ENCODE data around the gene CUZD1.

The CUZD1 gene

DNA sequence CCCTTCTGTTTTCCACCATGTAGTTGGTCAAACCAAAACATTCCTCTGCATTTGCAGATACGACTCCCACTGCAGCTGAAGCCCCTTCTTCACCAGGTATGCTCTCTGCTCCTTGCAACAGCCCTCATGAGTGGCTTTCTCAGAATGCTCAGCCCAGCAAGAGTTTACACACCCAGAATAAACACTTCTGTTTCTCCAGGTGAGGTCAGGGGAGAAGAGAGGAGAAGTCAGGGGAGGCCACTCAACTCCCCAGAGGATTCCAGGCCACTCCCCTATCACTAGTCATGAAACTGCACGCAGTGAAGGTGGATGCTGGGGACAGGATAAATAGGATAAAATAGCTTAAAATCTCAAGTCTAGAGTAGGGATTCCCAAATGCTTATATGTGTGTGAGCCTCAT is 31.2 kb downstream of the CUZD1 start:
- no peak overlapping the region for H3K27ac ChIP-seq (ENCODE audit: low read length)
- no peak overlapping the region for H3K9ac ChIP-seq (ENCODE audit: low read length in 2 of 2)
- H3K4me3 ChIP-seq (ENCODE audit: low read length in 2 of 2), result no peak overlapping the region
- no peaks in the 10 kb centered on the region for H3K36me3 ChIP-seq (ENCODE audit: control insufficient read depth in 2 of 2, insufficient read depth in 2 of 2, low read length in 2 of 2)
- peaks cover 10 to 16% of the 10 kb centered on the region in 2 donors for H3K27me3 ChIP-seq (ENCODE audit: control insufficient read depth in 1 of 2, insufficient read depth in 2 of 2, low read length in 2 of 2)
- H3K9me3 ChIP-seq (ENCODE audit: control insufficient read depth in 2 of 2, low read length in 2 of 2), result peaks cover 0 to 2% of the 10 kb centered on the region in 2 donors
- no peaks in the 10 kb centered on the region for H3K4me1 ChIP-seq (ENCODE audit: control insufficient read depth, insufficient read depth, low read length)

DNA sequence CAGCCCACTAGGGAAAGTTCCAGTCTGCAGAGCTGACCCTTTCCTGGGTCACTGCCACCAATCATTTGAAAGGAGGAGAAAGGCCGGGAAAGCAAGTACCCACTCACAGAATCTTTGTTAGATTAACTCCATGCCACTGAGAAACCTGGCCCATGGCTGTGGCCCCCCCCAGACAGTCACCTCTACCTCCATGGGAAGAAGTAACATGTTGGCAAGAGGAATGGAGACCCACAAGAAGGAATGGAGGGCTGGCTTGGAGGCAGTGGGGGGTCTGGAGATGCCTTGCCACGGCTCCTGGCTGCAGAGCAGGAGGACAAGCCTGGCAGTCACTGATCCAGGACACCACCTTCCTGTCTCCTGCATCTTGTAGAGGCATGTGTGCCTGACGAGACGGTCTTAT is 32.9 kb downstream of the CUZD1 start:
- no peaks in the 10 kb centered on the region for H3K36me3 ChIP-seq (ENCODE audit: control insufficient read depth in 2 of 2, insufficient read depth in 2 of 2, low read length in 2 of 2)
- no peaks in the 10 kb centered on the region for H3K4me1 ChIP-seq (ENCODE audit: control insufficient read depth, insufficient read depth, low read length)
- H3K4me3 ChIP-seq (ENCODE audit: low read length in 2 of 2), result no peak overlapping the region
- no peak overlapping the region for H3K27ac ChIP-seq (ENCODE audit: low read length)
- H3K27me3 ChIP-seq (ENCODE audit: control insufficient read depth in 1 of 2, insufficient read depth in 2 of 2, low read length in 2 of 2), result peaks cover 3 to 7% of the 10 kb centered on the region in 2 donors
- H3K9me3 ChIP-seq (ENCODE audit: control insufficient read depth in 2 of 2, low read length in 2 of 2), result peaks cover 0 to 2% of the 10 kb centered on the region in 2 donors
- H3K9ac ChIP-seq (ENCODE audit: low read length in 2 of 2), result no peak overlapping the region

DNA sequence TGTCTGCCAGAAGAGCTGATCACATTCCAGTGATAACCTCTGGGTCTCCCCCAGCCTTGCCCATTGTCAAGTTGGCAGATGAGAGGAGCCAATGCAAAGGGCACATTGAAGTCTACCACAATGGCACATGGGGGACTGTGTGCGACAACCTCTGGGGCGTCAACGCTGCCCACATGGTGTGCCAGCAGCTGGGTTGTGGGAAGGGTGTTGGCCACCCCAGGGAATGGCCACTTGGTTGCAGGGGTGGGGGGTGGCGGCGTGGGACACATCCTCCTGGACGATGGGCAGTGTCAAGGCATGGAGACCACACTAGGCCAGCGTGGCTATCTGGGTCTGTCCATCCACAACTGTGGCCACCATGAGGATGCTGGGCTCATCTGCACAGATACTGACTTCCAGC is 43.4 kb downstream of the CUZD1 start:
- H3K27me3 ChIP-seq (ENCODE audit: control insufficient read depth in 1 of 2, insufficient read depth in 2 of 2, low read length in 2 of 2), result no peaks in the 10 kb centered on the region
- no peaks in the 10 kb centered on the region for H3K4me1 ChIP-seq (ENCODE audit: control insufficient read depth, insufficient read depth, low read length)
- H3K9me3 ChIP-seq (ENCODE audit: control insufficient read depth in 2 of 2, low read length in 2 of 2), result peaks cover 0 to 3% of the 10 kb centered on the region in 2 donors
- H3K9ac ChIP-seq (ENCODE audit: low read length in 2 of 2), result no peak overlapping the region
- H3K4me3 ChIP-seq (ENCODE audit: low read length in 2 of 2), result no peak overlapping the region
- no peak overlapping the region for H3K27ac ChIP-seq (ENCODE audit: low read length)
- H3K36me3 ChIP-seq (ENCODE audit: control insufficient read depth in 2 of 2, insufficient read depth in 2 of 2, low read length in 2 of 2), result no peaks in the 10 kb centered on the region

DNA sequence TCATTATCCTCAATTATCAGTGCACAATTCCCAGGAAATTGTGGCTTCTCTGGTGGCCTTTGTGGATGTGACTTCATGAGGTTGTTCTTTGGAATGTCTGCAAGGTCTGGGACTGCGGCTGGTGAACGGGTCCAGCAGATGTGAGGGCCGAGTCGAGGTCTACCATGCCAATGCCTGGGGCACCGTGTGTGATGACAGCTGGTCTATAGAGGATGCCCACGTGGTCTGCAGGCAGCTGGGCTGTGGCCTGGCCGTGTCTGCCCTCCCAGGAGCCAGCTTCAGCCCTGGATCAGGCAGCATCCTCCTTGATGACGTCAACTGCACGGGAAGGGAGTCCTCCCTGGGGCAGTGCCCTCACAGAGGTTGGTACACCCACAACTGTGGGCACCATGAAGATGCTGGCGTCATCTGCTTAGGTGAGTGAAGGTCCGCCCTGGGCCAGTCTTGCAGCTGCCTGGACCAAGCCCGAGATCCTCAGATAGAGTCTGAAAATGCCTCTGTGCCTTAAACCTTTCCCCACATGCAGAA is 46.9 kb downstream of the CUZD1 start:
- no peaks in the 10 kb centered on the region for H3K36me3 ChIP-seq (ENCODE audit: control insufficient read depth in 2 of 2, insufficient read depth in 2 of 2, low read length in 2 of 2)
- no peaks in the 10 kb centered on the region for H3K27me3 ChIP-seq (ENCODE audit: control insufficient read depth in 1 of 2, insufficient read depth in 2 of 2, low read length in 2 of 2)
- no peak overlapping the region for H3K4me3 ChIP-seq (ENCODE audit: low read length in 2 of 2)
- H3K4me1 ChIP-seq (ENCODE audit: control insufficient read depth, insufficient read depth, low read length), result no peaks in the 10 kb centered on the region
- no peak overlapping the region for H3K9ac ChIP-seq (ENCODE audit: low read length in 2 of 2)
- no peak overlapping the region for H3K27ac ChIP-seq (ENCODE audit: low read length)
- H3K9me3 ChIP-seq (ENCODE audit: control insufficient read depth in 2 of 2, low read length in 2 of 2), result peaks cover 0 to 3% of the 10 kb centered on the region in 2 donors

DNA sequence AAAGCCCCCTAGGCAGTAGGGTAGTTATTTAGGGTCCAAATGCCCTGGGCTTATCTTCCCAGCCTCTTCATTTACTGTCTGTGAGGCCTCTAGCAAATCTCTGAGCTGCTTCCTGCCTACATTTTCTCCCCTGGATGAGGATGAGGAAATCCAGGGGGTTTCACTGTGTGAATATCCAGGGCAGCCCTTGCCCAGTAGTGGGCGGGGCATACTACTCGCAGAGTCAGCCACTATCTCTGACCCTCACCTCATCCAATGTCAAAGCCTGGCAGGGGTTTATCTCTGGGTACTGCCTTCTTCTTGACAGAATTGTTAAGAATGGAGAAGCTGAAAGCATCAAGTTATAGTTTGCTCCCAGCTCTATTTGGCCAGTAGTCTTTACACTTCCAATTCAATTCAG is 48.9 kb downstream of the CUZD1 start:
- Histone ChIP-seq H3K36me3 (ENCODE audit: control insufficient read depth in 2 of 2, insufficient read depth in 2 of 2, low read length in 2 of 2) (no peaks in the 10 kb centered on the region), H3K9ac (ENCODE audit: low read length in 2 of 2) (no peak overlapping the region)

DNA sequence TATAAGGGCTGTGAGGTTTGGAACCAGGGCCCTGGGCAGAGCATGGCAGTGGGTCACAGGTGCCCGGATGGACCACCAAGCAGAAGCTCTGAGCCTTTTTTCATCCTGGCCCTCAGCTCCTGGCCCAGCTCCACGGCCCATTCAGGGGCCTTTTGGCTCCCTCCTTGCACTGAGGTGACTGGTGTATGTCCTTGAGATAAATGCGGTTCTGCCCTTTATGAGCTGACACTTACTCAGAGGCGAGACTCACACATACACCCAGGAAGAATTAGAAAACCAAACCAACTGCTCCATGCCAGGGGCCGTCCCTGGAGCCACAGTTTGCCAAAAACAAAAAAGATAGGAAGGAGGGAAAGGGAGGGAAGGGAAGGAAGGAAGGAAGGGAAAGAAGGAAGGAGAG is 49.7 kb downstream of the CUZD1 start:
- Histone ChIP-seq H3K4me1 (ENCODE audit: control insufficient read depth, insufficient read depth, low read length) (no peaks in the 10 kb centered on the region), H3K27me3 (ENCODE audit: control insufficient read depth in 1 of 2, insufficient read depth in 2 of 2, low read length in 2 of 2) (peaks cover 0 to 2% of the 10 kb centered on the region in 2 donors), H3K9ac (ENCODE audit: low read length in 2 of 2) (no peak overlapping the region), H3K27ac (ENCODE audit: low read length) (no peak overlapping the region), H3K4me3 (ENCODE audit: low read length in 2 of 2) (no peak overlapping the region), H3K36me3 (ENCODE audit: control insufficient read depth in 2 of 2, insufficient read depth in 2 of 2, low read length in 2 of 2) (no peaks in the 10 kb centered on the region), H3K9me3 (ENCODE audit: control insufficient read depth in 2 of 2, low read length in 2 of 2) (no peaks in the 10 kb centered on the region)

More for the DNA sequence above, 48.9 kb downstream of the CUZD1 start:
- H3K4me1 ChIP-seq (ENCODE audit: control insufficient read depth, insufficient read depth, low read length), result no peaks in the 10 kb centered on the region
- no peak overlapping the region for H3K27ac ChIP-seq (ENCODE audit: low read length)
- no peaks in the 10 kb centered on the region for H3K9me3 ChIP-seq (ENCODE audit: control insufficient read depth in 2 of 2, low read length in 2 of 2)
- no peak overlapping the region for H3K4me3 ChIP-seq (ENCODE audit: low read length in 2 of 2)
- peaks cover 0 to 2% of the 10 kb centered on the region in 2 donors for H3K27me3 ChIP-seq (ENCODE audit: control insufficient read depth in 1 of 2, insufficient read depth in 2 of 2, low read length in 2 of 2)

DNA sequence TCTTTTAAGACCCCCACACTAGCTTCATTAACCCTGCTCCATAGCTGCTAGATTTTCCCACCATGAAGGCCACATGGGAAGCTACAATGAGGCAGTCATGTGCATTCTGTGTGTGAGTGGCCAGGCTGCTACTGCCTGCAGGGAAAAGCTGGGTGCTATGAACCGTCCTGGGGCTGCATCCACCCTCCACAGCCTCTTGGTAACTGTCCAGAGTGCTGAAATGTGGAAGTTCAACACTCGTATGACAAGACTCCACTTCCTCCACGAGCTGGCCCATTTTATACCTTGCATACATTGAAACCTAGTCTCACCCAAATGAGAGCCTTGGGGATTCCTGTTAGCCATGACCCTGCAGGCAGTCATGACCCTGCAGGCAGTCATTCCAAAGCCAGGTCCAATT is 59.4 kb downstream of the CUZD1 start:
- no peak overlapping the region for H3K27ac ChIP-seq (ENCODE audit: low read length)
- no peaks in the 10 kb centered on the region for H3K36me3 ChIP-seq (ENCODE audit: control insufficient read depth in 2 of 2, insufficient read depth in 2 of 2, low read length in 2 of 2)
- H3K9ac ChIP-seq (ENCODE audit: low read length in 2 of 2), result no peak overlapping the region
- H3K4me1 ChIP-seq (ENCODE audit: control insufficient read depth, insufficient read depth, low read length), result no peaks in the 10 kb centered on the region
- peaks cover 0 to 2% of the 10 kb centered on the region in 2 donors for H3K9me3 ChIP-seq (ENCODE audit: control insufficient read depth in 2 of 2, low read length in 2 of 2)
- no peak overlapping the region for H3K4me3 ChIP-seq (ENCODE audit: low read length in 2 of 2)
- peaks cover 0 to 4% of the 10 kb centered on the region in 2 donors for H3K27me3 ChIP-seq (ENCODE audit: control insufficient read depth in 1 of 2, insufficient read depth in 2 of 2, low read length in 2 of 2)

DNA sequence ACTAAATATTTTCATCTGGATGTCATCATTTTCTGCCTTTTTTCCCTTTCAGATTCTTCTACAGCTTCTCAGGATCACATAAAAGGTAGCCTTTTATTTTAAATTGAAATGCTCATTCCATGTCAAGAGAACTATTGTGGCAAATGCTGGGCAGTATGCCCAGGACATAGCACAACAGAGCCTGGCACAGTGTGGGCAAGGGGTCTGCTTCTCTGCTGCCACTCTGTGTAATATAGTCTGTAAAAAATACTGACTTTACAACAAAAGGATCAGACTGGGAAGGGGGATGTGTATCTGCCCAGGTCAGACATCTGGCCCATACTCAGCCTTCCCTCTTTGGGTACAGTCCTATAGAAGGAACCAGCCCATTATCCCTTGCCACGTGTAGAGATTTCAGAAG is 62.7 kb downstream of the CUZD1 start:
- H3K4me3 ChIP-seq (ENCODE audit: low read length in 2 of 2), result no peak overlapping the region
- no peak overlapping the region for H3K9ac ChIP-seq (ENCODE audit: low read length in 2 of 2)
- peaks cover 2 to 4% of the 10 kb centered on the region in 2 donors for H3K27me3 ChIP-seq (ENCODE audit: control insufficient read depth in 1 of 2, insufficient read depth in 2 of 2, low read length in 2 of 2)
- H3K9me3 ChIP-seq (ENCODE audit: control insufficient read depth in 2 of 2, low read length in 2 of 2), result peaks cover 0 to 2% of the 10 kb centered on the region in 2 donors
- no peaks in the 10 kb centered on the region for H3K36me3 ChIP-seq (ENCODE audit: control insufficient read depth in 2 of 2, insufficient read depth in 2 of 2, low read length in 2 of 2)
- no peak overlapping the region for H3K27ac ChIP-seq (ENCODE audit: low read length)
- H3K4me1 ChIP-seq (ENCODE audit: control insufficient read depth, insufficient read depth, low read length), result no peaks in the 10 kb centered on the region

Measured in stomach smooth muscle (tissue), 2 donors.